ENCODE data around the gene CD6.

Gene CD6

GRCh38 chr11:61002598-61002997 lies 31.1 kb downstream of the CD6 start:
- DNase-seq (ENCODE audit: extremely low read depth, low read depth) = no peak
- H3K4me3 ChIP-seq (replicated peaks; ENCODE audit: low read depth, low read length) = no peak overlapping the region
- TF ChIP-seq CTCF (IDR thresholded peaks at IDR 0.05; ENCODE audit: low read depth, low read length, missing control alignments) = no peak

- no peak for TF ChIP-seq CTCF (IDR thresholded peaks at IDR 0.05; ENCODE audit: low read depth, low read length, missing control alignments)
- no peak overlapping the region for H3K4me3 ChIP-seq (replicated peaks; ENCODE audit: low read depth, low read length)
- DNase-seq (ENCODE audit: extremely low read depth, low read depth) = no peak
These were observed 32.7 kb downstream of the CD6 start for GRCh38 chr11:61004180-61004611.

- DNase-seq (ENCODE audit: extremely low read depth, low read depth) = no peak
- no peak for TF ChIP-seq CTCF (IDR thresholded peaks at IDR 0.05; ENCODE audit: low read depth, low read length, missing control alignments)
- H3K4me3 ChIP-seq (replicated peaks; ENCODE audit: low read depth, low read length) = no peak overlapping the region
These were observed 33.3 kb downstream of the CD6 start for GRCh38 chr11:61004761-61005181.

GRCh38 chr11:61007383-61007955 lies 36.0 kb downstream of the CD6 start:
- H3K4me3 ChIP-seq (replicated peaks; ENCODE audit: low read depth, low read length) = no peak overlapping the region
- DNase-seq (ENCODE audit: extremely low read depth, low read depth) = no peak
- TF ChIP-seq CTCF (IDR thresholded peaks at IDR 0.05; ENCODE audit: low read depth, low read length, missing control alignments) = no peak

- no peak for TF ChIP-seq CTCF (IDR thresholded peaks at IDR 0.05; ENCODE audit: low read depth, low read length, missing control alignments)
- no peak for DNase-seq (ENCODE audit: extremely low read depth, low read depth)
- no peak overlapping the region for H3K4me3 ChIP-seq (replicated peaks; ENCODE audit: low read depth, low read length)
These were observed 36.7 kb downstream of the CD6 start for GRCh38 chr11:61007956-61008896.

GRCh38 chr11:61008971-61009370 lies 37.5 kb downstream of the CD6 start:
- no peak overlapping the region for H3K4me3 ChIP-seq (replicated peaks; ENCODE audit: low read depth, low read length)
- TF ChIP-seq CTCF (IDR thresholded peaks at IDR 0.05; ENCODE audit: low read depth, low read length, missing control alignments) = no peak
- DNase-seq (ENCODE audit: extremely low read depth, low read depth) = no peak
